ENCODE measurements around the gene CCDC148. TPM values are rescaled to one million over a fixed set of nuclear protein-coding genes. Genes with fewer than 3 reads are reported as not detected.
"Not testable (repeated sequence)": the region's sequence is repeated elsewhere in the genome, so short reads cannot be mapped to it uniquely, and the experiment has no call there.

CCDC148 gene
- polyA plus RNA-seq, 4 donors, result 0.09 to 0.37 TPM; not detected in 2

- Histone ChIP-seq H3K9me3 (ENCODE audit: control insufficient read depth in 2 of 2, insufficient read depth in 1 of 2, low read depth in 1 of 2, low read length in 1 of 2) (peaks cover 0 to 4% of the 10 kb centered on the region in 2 donors), H3K4me3 (ENCODE audit: low read depth in 1 of 3, low read length in 3 of 3) (no peak overlapping the region), H3K36me3 (ENCODE audit: control insufficient read depth in 3 of 3, insufficient read depth in 2 of 3, low read depth in 1 of 3, low read length in 3 of 3) (no peaks in the 10 kb centered on the region), H3K27me3 (ENCODE audit: control insufficient read depth in 3 of 3, insufficient read depth in 3 of 3, low read length in 3 of 3) (no peaks in the 10 kb centered on the region), H3K4me1 (ENCODE audit: control insufficient read depth in 3 of 3, insufficient read depth in 2 of 3, low read depth in 1 of 3, low read length in 2 of 3) (no peaks in the 10 kb centered on the region), H3K27ac (ENCODE audit: low read depth in 1 of 3, low read length in 2 of 3) (no peak overlapping the region)
- no peak for FAIRE-seq
- DNase-seq, result no peak
- WGBS, 3 donors, result 79 to 97% (median 92%) methylated on average over 3 of the region's 3 CpGs
These were observed 74.6 kb downstream of the CCDC148 start for GRCh38 chr2:158381978-158382377.

- Histone ChIP-seq H3K27me3 (ENCODE audit: control insufficient read depth in 3 of 3, insufficient read depth in 3 of 3, low read length in 3 of 3) (no peaks in the 10 kb centered on the region), H3K4me3 (ENCODE audit: low read depth in 1 of 3, low read length in 3 of 3) (no peak overlapping the region), H3K36me3 (ENCODE audit: control insufficient read depth in 3 of 3, insufficient read depth in 2 of 3, low read depth in 1 of 3, low read length in 3 of 3) (no peaks in the 10 kb centered on the region), H3K4me1 (ENCODE audit: control insufficient read depth in 3 of 3, insufficient read depth in 2 of 3, low read depth in 1 of 3, low read length in 2 of 3) (no peaks in the 10 kb centered on the region), H3K27ac (ENCODE audit: low read depth in 1 of 3, low read length in 2 of 3) (no peak overlapping the region), H3K9me3 (ENCODE audit: control insufficient read depth in 2 of 2, insufficient read depth in 1 of 2, low read depth in 1 of 2, low read length in 1 of 2) (peaks cover 0 to 4% of the 10 kb centered on the region in 2 donors)
- FAIRE-seq (no peak), DNase-seq (no peak)
- WGBS, 3 donors, result 86 to 92% (median 90%) methylated on average over 3 of the region's 3 CpGs
These were observed 75.3 kb downstream of the CCDC148 start for GRCh38 chr2:158381205-158381604.

GRCh38 chr2:158380746-158381145 lies 75.8 kb downstream of the CCDC148 start:
- no peaks in the 10 kb centered on the region for H3K27me3 ChIP-seq (ENCODE audit: control insufficient read depth in 3 of 3, insufficient read depth in 3 of 3, low read length in 3 of 3)
- H3K27ac ChIP-seq (ENCODE audit: low read depth in 1 of 3, low read length in 2 of 3), result no peak overlapping the region
- no peak for DNase-seq
- no peaks in the 10 kb centered on the region for H3K36me3 ChIP-seq (ENCODE audit: control insufficient read depth in 3 of 3, insufficient read depth in 2 of 3, low read depth in 1 of 3, low read length in 3 of 3)
- no peaks in the 10 kb centered on the region for H3K4me1 ChIP-seq (ENCODE audit: control insufficient read depth in 3 of 3, insufficient read depth in 2 of 3, low read depth in 1 of 3, low read length in 2 of 3)
- peaks cover 0 to 4% of the 10 kb centered on the region in 2 donors for H3K9me3 ChIP-seq (ENCODE audit: control insufficient read depth in 2 of 2, insufficient read depth in 1 of 2, low read depth in 1 of 2, low read length in 1 of 2)
- no peak for FAIRE-seq
- H3K4me3 ChIP-seq (ENCODE audit: low read depth in 1 of 3, low read length in 3 of 3), result no peak overlapping the region

GRCh38 chr2:158378926-158379325 lies 77.6 kb downstream of the CCDC148 start:
- DNase-seq (no peak), FAIRE-seq (no peak)
- peaks cover 0 to 4% of the 10 kb centered on the region in 2 donors for H3K9me3 ChIP-seq (ENCODE audit: control insufficient read depth in 2 of 2, insufficient read depth in 1 of 2, low read depth in 1 of 2, low read length in 1 of 2)

GRCh38 chr2:158366342-158366741 lies 90.2 kb downstream of the CCDC148 start:
- FAIRE-seq (no peak), DNase-seq (no peak)
- WGBS, 3 donors, result 81 to 86% (median 81%) methylated on average over 5 of the region's 5 CpGs

More at GRCh38 chr2:158378926-158379325, 77.6 kb downstream of the CCDC148 start:
- no peak overlapping the region for H3K4me3 ChIP-seq (ENCODE audit: low read depth in 1 of 3, low read length in 3 of 3)
- H3K27me3 ChIP-seq (ENCODE audit: control insufficient read depth in 3 of 3, insufficient read depth in 3 of 3, low read length in 3 of 3), result no peaks in the 10 kb centered on the region
- H3K4me1 ChIP-seq (ENCODE audit: control insufficient read depth in 3 of 3, insufficient read depth in 2 of 3, low read depth in 1 of 3, low read length in 2 of 3), result no peaks in the 10 kb centered on the region
- H3K36me3 ChIP-seq (ENCODE audit: control insufficient read depth in 3 of 3, insufficient read depth in 2 of 3, low read depth in 1 of 3, low read length in 3 of 3), result no peaks in the 10 kb centered on the region
- 73 to 88% (median 88%) methylated on average over 1 of the region's 1 CpG for WGBS, 3 donors
- no peak overlapping the region for H3K27ac ChIP-seq (ENCODE audit: low read depth in 1 of 3, low read length in 2 of 3)

GRCh38 chr2:158359846-158360245 lies 96.7 kb downstream of the CCDC148 start:
- 65 to 74% (median 66%) methylated on average over 4 of the region's 4 CpGs for WGBS, 3 donors
- Histone ChIP-seq H3K27ac (ENCODE audit: low read depth in 1 of 3, low read length in 2 of 3) (no peak overlapping the region), H3K4me3 (ENCODE audit: low read depth in 1 of 3, low read length in 3 of 3) (no peak overlapping the region), H3K9me3 (ENCODE audit: control insufficient read depth in 2 of 2, insufficient read depth in 1 of 2, low read depth in 1 of 2, low read length in 1 of 2) (no peaks in the 10 kb centered on the region), H3K27me3 (ENCODE audit: control insufficient read depth in 3 of 3, insufficient read depth in 3 of 3, low read length in 3 of 3) (no peaks in the 10 kb centered on the region), H3K36me3 (ENCODE audit: control insufficient read depth in 3 of 3, insufficient read depth in 2 of 3, low read depth in 1 of 3, low read length in 3 of 3) (no peaks in the 10 kb centered on the region), H3K4me1 (ENCODE audit: control insufficient read depth in 3 of 3, insufficient read depth in 2 of 3, low read depth in 1 of 3, low read length in 2 of 3) (no peaks in the 10 kb centered on the region)
- DNase-seq (no peak), FAIRE-seq (no peak)

More at GRCh38 chr2:158366342-158366741, 90.2 kb downstream of the CCDC148 start:
- Histone ChIP-seq H3K4me3 (ENCODE audit: low read depth in 1 of 3, low read length in 3 of 3) (no peak overlapping the region), H3K9me3 (ENCODE audit: control insufficient read depth in 2 of 2, insufficient read depth in 1 of 2, low read depth in 1 of 2, low read length in 1 of 2) (peaks cover 0 to 2% of the 10 kb centered on the region in 2 donors), H3K4me1 (ENCODE audit: control insufficient read depth in 3 of 3, insufficient read depth in 2 of 3, low read depth in 1 of 3, low read length in 2 of 3) (no peaks in the 10 kb centered on the region), H3K27me3 (ENCODE audit: control insufficient read depth in 3 of 3, insufficient read depth in 3 of 3, low read length in 3 of 3) (no peaks in the 10 kb centered on the region), H3K36me3 (ENCODE audit: control insufficient read depth in 3 of 3, insufficient read depth in 2 of 3, low read depth in 1 of 3, low read length in 3 of 3) (no peaks in the 10 kb centered on the region), H3K27ac (ENCODE audit: low read depth in 1 of 3, low read length in 2 of 3) (no peak overlapping the region)

GRCh38 chr2:158357699-158358098 lies 98.9 kb downstream of the CCDC148 start:
- no peaks in the 10 kb centered on the region for H3K4me1 ChIP-seq (ENCODE audit: control insufficient read depth in 3 of 3, insufficient read depth in 2 of 3, low read depth in 1 of 3, low read length in 2 of 3)
- H3K4me3 ChIP-seq (ENCODE audit: low read depth in 1 of 3, low read length in 3 of 3), result no peak overlapping the region
- no peaks in the 10 kb centered on the region for H3K36me3 ChIP-seq (ENCODE audit: control insufficient read depth in 3 of 3, insufficient read depth in 2 of 3, low read depth in 1 of 3, low read length in 3 of 3)
- no peaks in the 10 kb centered on the region for H3K9me3 ChIP-seq (ENCODE audit: control insufficient read depth in 2 of 2, insufficient read depth in 1 of 2, low read depth in 1 of 2, low read length in 1 of 2)
- DNase-seq, result no peak
- H3K27ac ChIP-seq (ENCODE audit: low read depth in 1 of 3, low read length in 2 of 3), result no peak overlapping the region
- no peaks in the 10 kb centered on the region for H3K27me3 ChIP-seq (ENCODE audit: control insufficient read depth in 3 of 3, insufficient read depth in 3 of 3, low read length in 3 of 3)
- 85 to 95% (median 85%) methylated on average over 2 of the region's 2 CpGs for WGBS, 3 donors
- no peak for FAIRE-seq

GRCh38 chr2:158357122-158357521 lies 99.4 kb downstream of the CCDC148 start:
- WGBS, 3 donors, result 70 to 86% (median 73%) methylated on average over 1 of the region's 1 CpG
- no peak overlapping the region for H3K4me3 ChIP-seq (ENCODE audit: low read depth in 1 of 3, low read length in 3 of 3)
- no peaks in the 10 kb centered on the region for H3K27me3 ChIP-seq (ENCODE audit: control insufficient read depth in 3 of 3, insufficient read depth in 3 of 3, low read length in 3 of 3)
- H3K4me1 ChIP-seq (ENCODE audit: control insufficient read depth in 3 of 3, insufficient read depth in 2 of 3, low read depth in 1 of 3, low read length in 2 of 3), result no peaks in the 10 kb centered on the region
- FAIRE-seq (no peak), DNase-seq (no peak)
- no peaks in the 10 kb centered on the region for H3K9me3 ChIP-seq (ENCODE audit: control insufficient read depth in 2 of 2, insufficient read depth in 1 of 2, low read depth in 1 of 2, low read length in 1 of 2)
- H3K27ac ChIP-seq (ENCODE audit: low read depth in 1 of 3, low read length in 2 of 3), result no peak overlapping the region
- no peaks in the 10 kb centered on the region for H3K36me3 ChIP-seq (ENCODE audit: control insufficient read depth in 3 of 3, insufficient read depth in 2 of 3, low read depth in 1 of 3, low read length in 3 of 3)

GRCh38 chr2:158351466-158351816 lies 105.1 kb downstream of the CCDC148 start:
- WGBS, 3 donors, result 89 to 96% (median 93%) methylated on average over 3 to 9 of the region's 14 CpGs
- not testable (repeated sequence) for H3K27ac ChIP-seq (ENCODE audit: low read depth in 1 of 3, low read length in 2 of 3); H3K4me1 ChIP-seq (ENCODE audit: control insufficient read depth in 3 of 3, insufficient read depth in 2 of 3, low read depth in 1 of 3, low read length in 2 of 3); H3K27me3 ChIP-seq (ENCODE audit: control insufficient read depth in 3 of 3, insufficient read depth in 3 of 3, low read length in 3 of 3); DNase-seq; H3K36me3 ChIP-seq (ENCODE audit: control insufficient read depth in 3 of 3, insufficient read depth in 2 of 3, low read depth in 1 of 3, low read length in 3 of 3); H3K4me3 ChIP-seq (ENCODE audit: low read depth in 1 of 3, low read length in 3 of 3); FAIRE-seq; H3K9me3 ChIP-seq (ENCODE audit: control insufficient read depth in 2 of 2, insufficient read depth in 1 of 2, low read depth in 1 of 2, low read length in 1 of 2)
